ENCODE results near the gene CXCR5.

Gene CXCR5

GRCh38 chr11:118913411-118914125 lies 29.9 kb downstream of the CXCR5 start:
- no peak for DNase-seq (ENCODE audit: low spot score)

GRCh38 chr11:118914178-118914918 lies 30.7 kb downstream of the CXCR5 start:
- DNase-seq (ENCODE audit: low spot score), result no peak

- DNase-seq (ENCODE audit: low spot score), result no peak
Observed at GRCh38 chr11:118914987-118915386, 31.3 kb downstream of the CXCR5 start.

DNA sequence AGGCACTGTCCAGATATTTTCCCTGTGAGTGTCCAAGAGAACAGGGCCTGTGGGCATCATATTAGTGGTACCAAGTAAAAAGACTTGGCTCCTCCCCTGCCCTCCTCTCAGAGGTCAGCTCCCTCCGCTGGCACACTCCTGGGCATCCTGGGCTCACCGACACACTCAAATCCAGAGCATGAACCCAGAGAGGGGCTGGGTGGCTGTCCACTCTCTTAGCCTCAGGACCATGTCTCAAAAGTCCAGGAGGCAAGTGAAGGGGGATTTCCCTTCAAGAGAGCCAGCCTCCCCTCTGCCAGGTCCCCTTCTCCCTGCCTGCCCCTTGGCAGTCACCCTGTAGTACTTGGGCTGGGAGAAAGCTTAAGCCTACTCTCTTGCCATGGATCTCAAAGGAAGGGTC lies 31.7 kb downstream of the CXCR5 start:
- DNase-seq (ENCODE audit: low spot score), result no peak

GRCh38 chr11:118915941-118916841 lies 32.5 kb downstream of the CXCR5 start:
- no peak for DNase-seq (ENCODE audit: low spot score)

GRCh38 chr11:118916842-118917388 lies 33.2 kb downstream of the CXCR5 start:
- DNase-seq (ENCODE audit: low spot score), result peak; percentile 65

- DNase-seq (ENCODE audit: low spot score), result peak; percentile 81
Observed at GRCh38 chr11:118917481-118918127, 33.9 kb downstream of the CXCR5 start.

DNA sequence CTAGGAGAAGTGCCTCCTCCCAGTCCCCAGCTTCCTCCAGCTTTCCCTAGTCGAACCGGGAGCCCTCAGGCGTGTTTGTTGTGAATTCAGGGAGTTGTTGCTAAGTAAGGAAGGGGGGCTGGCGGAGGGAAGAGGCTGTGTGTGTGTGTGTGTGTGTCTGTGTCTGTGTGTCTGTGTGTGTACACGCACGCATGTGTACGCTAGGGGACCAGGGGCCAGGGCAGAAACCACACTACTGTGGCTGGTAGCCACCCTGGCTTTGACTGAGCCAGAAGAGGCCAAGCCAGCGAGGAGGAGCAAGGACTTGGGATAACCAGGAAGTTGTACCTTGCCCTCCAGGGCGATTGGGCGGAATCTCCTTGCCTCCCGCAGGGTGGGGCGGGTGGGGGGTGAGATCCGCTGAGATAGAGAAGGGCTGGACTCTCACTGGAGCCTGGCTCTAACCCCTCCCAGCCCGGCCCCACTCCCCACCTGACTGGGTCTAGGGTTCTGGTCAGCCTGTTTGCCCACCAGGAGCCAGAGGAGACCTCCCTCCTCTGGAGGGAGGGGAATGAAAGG lies 34.5 kb downstream of the CXCR5 start:
- peak; percentile 74 for DNase-seq (ENCODE audit: low spot score)

DNA sequence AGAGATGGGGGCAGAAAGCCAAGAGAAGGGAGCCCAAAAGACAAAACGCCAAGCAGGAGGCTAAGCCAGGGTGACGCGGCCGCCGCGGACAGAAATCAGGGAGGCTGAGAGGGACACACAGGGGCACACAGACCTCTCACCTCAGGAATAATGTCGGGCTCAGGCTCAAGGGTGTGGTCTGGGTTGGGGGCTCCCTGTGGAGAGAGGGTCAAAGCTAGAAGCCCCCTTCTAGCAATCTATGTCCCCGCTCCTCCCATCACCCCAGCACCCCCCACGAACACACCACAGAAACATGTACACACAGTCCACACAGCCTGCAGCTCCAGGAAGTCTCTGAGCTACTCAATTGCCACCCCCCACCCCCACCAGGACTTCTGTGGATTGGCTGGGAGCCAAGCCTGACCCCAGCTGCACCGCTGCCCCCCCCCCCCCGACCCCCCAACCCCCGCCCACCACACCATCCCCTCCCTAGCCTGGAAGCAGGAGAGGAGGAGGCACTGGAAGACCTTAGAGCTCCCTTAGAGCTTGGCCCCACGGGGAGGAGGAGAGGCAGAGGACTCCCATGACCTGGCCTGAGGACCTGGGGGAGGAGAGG lies 35.1 kb downstream of the CXCR5 start:
- no peak for DNase-seq (ENCODE audit: low spot score)

DNA sequence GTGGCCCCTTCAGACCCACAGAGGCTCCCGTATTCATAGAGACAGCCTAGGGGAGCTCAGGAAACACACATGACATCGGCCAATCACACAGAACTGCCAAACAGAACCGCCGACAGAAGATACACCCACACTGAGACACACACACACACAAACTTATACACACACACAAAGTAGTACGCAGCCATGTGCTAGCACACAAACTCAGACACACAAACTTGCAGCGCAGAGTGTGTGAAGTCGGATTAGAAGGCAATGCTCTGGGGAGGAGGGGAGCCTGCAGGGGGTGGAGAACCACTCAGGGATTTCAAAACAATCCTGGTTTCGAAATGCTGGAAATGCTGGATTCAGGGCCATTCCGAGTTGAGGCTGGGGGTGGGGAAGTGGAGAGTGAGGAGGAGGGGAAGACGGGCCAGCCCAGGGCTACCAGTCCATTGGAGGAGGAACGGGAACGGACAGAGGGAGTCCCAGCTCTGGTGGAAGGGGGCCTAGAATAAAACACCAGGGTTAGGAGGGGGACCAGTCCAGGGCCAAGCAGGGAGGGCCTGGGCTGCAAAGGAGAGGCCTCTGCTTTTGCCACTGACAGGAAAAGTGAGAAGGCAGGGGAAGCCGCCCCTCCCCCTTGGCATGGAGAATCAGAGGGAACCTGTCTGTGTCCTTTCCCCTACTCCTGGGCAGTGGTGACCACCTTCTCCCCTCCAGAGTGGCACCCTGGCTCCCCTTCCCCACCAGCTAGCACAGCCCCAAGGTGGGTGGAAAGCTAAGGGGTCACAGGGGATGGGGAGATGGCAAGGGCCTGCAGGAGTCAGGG lies 37.6 kb downstream of the CXCR5 start:
- DNase-seq (ENCODE audit: low spot score), result peak; percentile 88

DNA sequence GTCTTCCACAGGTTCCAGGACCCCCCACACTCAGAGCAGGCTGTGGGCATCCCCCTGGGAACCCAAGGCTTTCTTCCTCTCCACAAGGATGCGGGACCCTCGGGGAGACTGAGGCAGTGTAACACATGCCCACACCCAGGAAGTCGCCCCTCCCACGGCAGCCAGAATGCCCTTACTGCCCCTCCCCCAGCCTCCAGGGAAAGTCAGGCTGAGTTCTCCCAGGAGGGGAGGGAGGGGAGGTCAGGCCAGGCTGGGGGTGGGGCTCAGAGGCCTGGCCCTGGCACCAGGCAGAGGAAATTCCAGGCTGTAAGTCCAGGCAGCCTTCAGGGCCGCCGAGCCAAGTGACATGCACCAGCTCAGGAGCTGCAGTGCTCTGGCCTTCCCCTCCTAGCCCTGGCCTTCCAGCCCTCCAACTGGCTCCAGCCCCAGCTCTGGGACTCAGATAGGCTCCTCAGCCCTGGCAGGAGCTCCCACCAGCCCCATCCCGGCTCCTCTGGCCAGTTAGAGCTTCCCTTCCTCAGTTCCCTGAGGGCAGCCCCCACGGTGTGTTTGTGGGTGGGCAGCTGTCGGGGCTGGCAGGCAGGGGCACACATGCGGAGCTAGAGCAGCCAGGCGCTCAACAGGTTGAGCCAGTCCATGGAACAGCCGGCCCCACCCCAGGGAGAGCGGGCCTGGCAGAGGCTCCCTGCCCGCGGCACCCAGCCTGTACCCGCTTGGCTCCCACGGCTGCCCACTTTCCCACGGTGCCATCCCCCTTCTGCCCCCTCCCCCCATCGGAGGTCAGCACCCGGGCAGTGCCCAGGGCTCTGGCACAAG lies 38.4 kb downstream of the CXCR5 start:
- peak; percentile 84 for DNase-seq (ENCODE audit: low spot score)

DNA sequence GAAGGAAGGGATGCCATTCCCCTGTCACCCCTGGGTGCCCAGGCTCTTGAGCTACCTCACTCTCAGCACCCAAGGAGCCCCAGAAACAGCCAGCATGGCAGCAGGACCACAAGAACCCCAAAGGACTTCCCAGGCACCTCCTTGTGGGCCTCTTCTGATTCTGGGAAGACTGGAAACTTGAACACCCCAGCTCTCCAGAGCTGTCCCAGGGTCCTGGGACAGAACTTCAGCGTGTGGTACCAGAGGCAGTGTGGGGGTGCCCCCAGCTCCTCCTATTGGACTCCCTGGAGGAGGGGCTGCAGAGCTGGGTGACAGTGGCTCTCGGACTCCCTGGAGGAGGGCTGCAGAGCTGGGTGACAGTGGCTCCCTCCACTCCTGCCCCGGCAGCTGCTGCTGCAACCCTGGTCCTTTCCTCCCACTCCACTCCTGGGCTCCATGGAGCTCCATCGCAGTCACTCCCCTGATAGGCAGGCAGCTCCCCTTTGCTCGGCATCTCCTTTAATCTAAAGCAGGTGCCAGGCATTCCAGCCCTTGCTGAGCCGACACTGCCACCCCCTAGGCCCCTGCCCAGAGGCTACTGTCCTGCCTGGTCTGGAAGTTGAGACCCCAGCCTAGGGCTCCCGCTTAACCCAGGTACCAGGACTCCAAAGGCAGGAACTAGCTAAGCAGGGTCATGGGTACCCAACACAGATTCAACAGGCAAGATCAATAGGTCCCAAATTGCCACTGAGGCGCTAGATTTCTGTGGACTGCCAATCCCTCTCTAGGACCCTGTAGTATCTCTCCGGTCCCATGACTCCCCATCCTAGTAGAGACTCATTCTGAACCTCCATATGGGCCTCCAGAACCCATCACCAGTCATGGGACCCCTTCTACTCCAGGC lies 39.3 kb downstream of the CXCR5 start:
- no peak for DNase-seq (ENCODE audit: low spot score)

DNA sequence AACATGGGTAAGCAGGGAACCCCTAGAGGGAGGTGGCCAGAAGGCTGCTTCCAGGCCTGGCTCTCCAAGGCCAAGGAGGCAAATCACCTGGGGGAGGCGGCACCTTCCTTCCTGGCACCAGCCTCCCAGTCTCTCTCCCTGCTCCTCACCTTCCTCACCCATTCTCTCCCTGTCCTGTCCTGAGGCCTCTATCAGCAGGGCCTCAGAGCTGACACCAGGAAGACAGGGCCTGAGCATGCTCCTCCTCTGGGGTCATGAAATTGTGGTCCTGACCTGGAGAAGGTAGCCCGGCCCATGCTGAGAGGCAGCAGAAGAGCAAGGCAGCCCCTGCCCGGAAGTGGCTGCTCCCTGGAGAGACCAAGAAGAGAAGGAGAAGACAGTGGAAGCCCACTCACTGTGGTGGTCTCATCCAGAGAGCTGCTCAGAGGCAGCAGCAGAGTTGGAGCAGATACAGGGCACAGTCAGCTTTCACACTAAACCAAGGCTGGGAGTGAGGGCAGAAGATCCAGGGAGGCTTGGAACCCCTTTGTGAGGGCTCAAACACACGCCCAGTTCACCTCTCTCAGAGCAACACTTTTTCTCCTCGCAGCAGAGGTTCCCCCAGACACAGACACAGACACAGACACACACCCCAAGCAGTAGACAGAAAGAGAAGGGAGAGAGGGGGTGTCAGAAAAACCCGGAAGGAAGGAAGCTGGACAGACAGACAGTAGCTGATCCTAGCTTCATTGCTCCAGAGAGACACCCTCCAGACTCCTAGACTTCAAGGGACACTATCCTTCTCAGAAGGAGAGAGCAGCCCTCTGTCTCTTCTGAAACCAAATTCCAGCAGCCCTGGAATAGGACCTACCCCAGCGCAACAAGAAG lies 40.3 kb downstream of the CXCR5 start:
- no peak for DNase-seq (ENCODE audit: low spot score)

DNA sequence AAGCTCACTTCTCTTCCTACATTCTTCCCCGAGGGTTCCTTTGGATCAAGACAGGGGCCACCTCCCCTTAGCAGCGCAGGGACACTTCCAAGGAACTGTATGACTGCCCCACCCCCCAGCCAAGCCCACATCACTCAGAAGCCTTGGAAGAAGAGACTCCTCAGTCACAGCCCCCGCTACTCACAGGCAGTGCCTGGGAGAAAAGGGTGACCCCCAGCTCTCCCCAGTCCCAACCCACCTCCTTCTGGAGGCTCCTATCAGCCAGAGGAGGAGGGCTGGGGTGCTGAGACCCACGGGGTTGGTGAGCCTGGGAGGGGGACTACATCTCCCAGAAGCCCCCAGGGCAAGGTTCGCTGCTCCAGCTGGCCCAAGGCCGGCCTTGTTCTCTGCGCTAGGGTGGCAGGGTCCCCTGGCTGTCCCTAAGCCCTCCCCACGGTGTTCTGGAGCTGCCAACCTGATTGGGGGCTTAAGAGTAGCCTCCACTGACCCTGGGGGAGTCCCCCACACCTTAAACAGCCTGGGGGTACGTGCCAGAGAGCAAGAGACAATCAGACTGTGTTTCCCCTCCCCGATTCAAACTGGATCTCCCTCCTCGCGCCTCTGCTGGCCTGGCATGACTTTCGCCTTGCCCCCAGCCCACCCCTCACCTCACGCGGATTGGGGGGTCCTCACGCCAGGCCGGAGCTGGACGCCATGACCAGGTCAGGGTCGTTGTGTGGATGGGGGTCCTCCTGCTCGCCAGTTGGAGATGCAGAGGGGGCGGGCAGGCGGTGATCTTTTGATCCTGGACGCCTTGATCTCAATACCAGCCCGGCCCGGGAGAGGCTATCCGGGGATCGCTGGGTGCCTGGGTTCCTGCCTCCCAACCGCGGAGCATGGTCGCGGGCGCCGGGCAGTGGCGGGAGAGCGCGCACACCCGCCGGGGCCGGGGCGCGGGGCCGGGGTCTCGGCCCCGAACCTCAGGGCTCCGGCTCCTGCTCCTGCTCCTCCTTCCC lies 41.2 kb downstream of the CXCR5 start:
- DNase-seq (ENCODE audit: low spot score), result peak; percentile 58

- no peak for DNase-seq (ENCODE audit: low spot score)
Observed at GRCh38 chr11:118927554-118928100, 43.9 kb downstream of the CXCR5 start.

All from GM03348 (cell line).